SK-N-SH treated with all-trans-retinoic acid at 6 μM for 48 hours (cell line): Measurements from ENCODE around the gene CACNA1B.

Experiments
- ATAC-seq: fragments of 200-7000 bp; cut with Tn5 transposase; 3 replicates; pipeline ENCODE4 v1.9.1; 2020; ENCODE audit warnings: mild to moderate bottlenecking, moderate library complexity
- ARNTL ChIP-seq: fragments of 450-650 bp; formaldehyde crosslinking; IDR thresholded peaks from 2 replicates; pipeline ENCODE4 v1.5.0; 2020; ENCODE audit warnings: low read depth, mild to moderate bottlenecking, moderate library complexity, borderline replicate concordance
- BACH2 ChIP-seq: fragments of 250-450 bp; sonication (Bioruptor Pico); IDR thresholded peaks from 2 replicates; pipeline ENCODE4 v1.9.0; 2021; ENCODE audit warnings: mild to moderate bottlenecking, borderline replicate concordance
- CSDC2 ChIP-seq: fragments of 250-450 bp; sonication (Bioruptor Pico); IDR thresholded peaks from 2 replicates; pipeline ENCODE4 v1.5.0; 2020; ENCODE audit warnings: mild to moderate bottlenecking, moderate library complexity
- CSRNP3 ChIP-seq: fragments of 250-450 bp; sonication (Bioruptor Pico); IDR thresholded peaks from 2 replicates; pipeline ENCODE4 v1.5.1; 2021; ENCODE audit warnings: mild to moderate bottlenecking, moderate library complexity
- ESRRG ChIP-seq: fragments of 250-450 bp; sonication (Bioruptor Pico); IDR thresholded peaks from 2 replicates; pipeline ENCODE4 v1.6.1; 2021; ENCODE audit warnings: mild to moderate bottlenecking
- ISL1 ChIP-seq: fragments of 250-450 bp; sonication (Bioruptor Pico); IDR thresholded peaks from 2 replicates; pipeline ENCODE4 v2.1.2; 2022; ENCODE audit warnings: mild to moderate bottlenecking, moderate library complexity
- OSR1 ChIP-seq: fragments of 250-450 bp; sonication (Bioruptor Pico); IDR thresholded peaks from 2 replicates; pipeline ENCODE4 v1.8.0; 2022; ENCODE audit warnings: moderate library complexity, mild to moderate bottlenecking, inconsistent platforms
- RARB ChIP-seq: fragments of 250-450 bp; sonication (Bioruptor Pico); IDR thresholded peaks from 2 replicates; pipeline ENCODE4 v1.8.0; 2021; ENCODE audit warnings: mild to moderate bottlenecking, moderate library complexity
- TCF4 ChIP-seq: fragments of 250-450 bp; sonication (Bioruptor Pico); IDR thresholded peaks from 2 replicates; pipeline ENCODE4 v1.8.0; 2021; ENCODE audit warnings: mild to moderate bottlenecking, moderate library complexity, borderline replicate concordance
- TOX ChIP-seq: fragments of 250-450 bp; sonication (Bioruptor Pico); IDR thresholded peaks from 2 replicates; pipeline ENCODE4 v1.8.0; 2021; ENCODE audit warnings: mild to moderate bottlenecking, moderate library complexity, borderline replicate concordance
- TSHZ2 ChIP-seq: fragments of 250-450 bp; sonication (Bioruptor Pico); IDR thresholded peaks from 2 replicates; pipeline ENCODE4 v1.5.0; 2020; ENCODE audit warnings: mild to moderate bottlenecking, moderate library complexity
- ZC3H10 ChIP-seq: fragments of 250-450 bp; sonication (Bioruptor Pico); IDR thresholded peaks from 2 replicates; pipeline ENCODE4 v1.5.1; 2021; ENCODE audit warnings: mild to moderate bottlenecking, moderate library complexity
- ZFP3 ChIP-seq: fragments of 250-450 bp; sonication (Bioruptor Pico); IDR thresholded peaks from 2 replicates; pipeline ENCODE4 v1.5.0; 2020; ENCODE audit warnings: mild to moderate bottlenecking, moderate library complexity
- ZFP30 ChIP-seq: fragments of 450-650 bp; formaldehyde crosslinking; IDR thresholded peaks from 2 replicates; pipeline ENCODE4 v1.5.0; 2022; ENCODE audit warnings: mild to moderate bottlenecking, moderate library complexity
- ZNF565 ChIP-seq: fragments of 450-650 bp; formaldehyde crosslinking; conservative IDR thresholded peaks from 2 replicates; pipeline ENCODE4 v1.5.0; 2020; ENCODE audit warnings: low read depth, mild to moderate bottlenecking, moderate library complexity
- ZNF70 ChIP-seq: fragments of 450-650 bp; formaldehyde crosslinking; IDR thresholded peaks from 2 replicates; pipeline ENCODE4 v1.5.0; 2020; ENCODE audit warnings: mild to moderate bottlenecking, moderate library complexity
- ZNF8 ChIP-seq: fragments of 450-650 bp; formaldehyde crosslinking; IDR thresholded peaks from 2 replicates; pipeline ENCODE4 v1.5.0; 2020; ENCODE audit warnings: mild to moderate bottlenecking, moderate library complexity
- TF ChIP-seq, protein P1 (sequence below): fragments of 250-450 bp; sonication (Bioruptor Pico); IDR thresholded peaks from 2 replicates; pipeline ENCODE4 v1.8.0; 2021; ENCODE audit warnings: low read depth, mild to moderate bottlenecking, moderate library complexity, borderline replicate concordance
- TF ChIP-seq, protein P2 (sequence below): fragments of 250-450 bp; sonication (Bioruptor Pico); IDR thresholded peaks from 2 replicates; pipeline ENCODE4 v1.8.0; 2020; ENCODE audit warnings: mild to moderate bottlenecking, moderate library complexity, borderline replicate concordance
- TF ChIP-seq, protein P3 (sequence below): fragments of 250-450 bp; sonication (Bioruptor Pico); IDR thresholded peaks from 2 replicates; pipeline ENCODE4 v1.5.1; 2020; ENCODE audit warnings: low read depth, mild to moderate bottlenecking, moderate library complexity

The CACNA1B gene

DNA sequence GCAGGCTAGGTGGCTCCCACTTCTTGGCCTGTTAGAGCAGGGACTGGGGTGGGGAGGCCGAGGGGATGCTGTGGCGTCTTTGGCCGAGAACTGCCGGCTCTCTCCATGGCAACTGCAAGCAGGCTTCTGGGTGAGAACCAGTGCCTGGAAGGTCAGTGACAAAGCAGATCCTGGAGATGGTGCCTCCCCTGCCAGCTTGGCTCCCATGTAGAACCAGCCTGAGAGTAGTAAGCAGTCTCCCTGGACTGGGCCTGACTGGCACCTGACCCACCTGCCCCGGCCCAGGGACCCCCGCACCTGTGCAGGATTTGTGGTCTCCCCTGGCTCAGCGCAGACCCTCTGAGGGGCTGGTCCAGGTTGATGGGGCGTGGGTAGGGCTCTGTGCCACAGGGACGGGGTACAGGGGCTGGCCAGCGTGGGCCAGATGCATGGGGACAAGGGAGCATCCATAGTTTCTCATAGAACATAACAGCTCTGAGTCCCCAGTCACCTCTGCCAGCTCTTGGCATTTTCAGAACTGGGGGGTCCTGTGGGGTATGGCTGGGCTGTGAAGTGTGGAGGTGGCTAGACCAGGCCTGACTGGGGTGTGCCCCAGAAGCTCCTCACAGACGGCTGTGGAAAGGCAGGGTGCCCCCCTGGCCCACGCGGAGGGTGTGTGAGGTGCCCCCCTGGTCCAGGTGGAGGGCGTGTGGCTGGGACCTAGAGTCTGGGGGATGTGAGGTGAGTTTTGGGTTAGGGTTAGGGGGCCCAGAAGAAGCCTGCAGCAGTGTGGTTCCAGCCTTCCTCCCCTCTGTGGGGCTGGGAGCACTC, 22.2 kb downstream of the CACNA1B start:
- TF ChIP-seq TCF4 (no peak), ZNF565 (no peak), ZC3H10 (no peak), ZNF8 (CRISPR knock-in tag) (no peak), CSDC2 (no peak), ZFP30 (no peak), BACH2 (CRISPR knock-in tag) (no peak), ZNF70 (CRISPR knock-in tag) (no peak)
- TF ChIP-seq, protein P1, sequence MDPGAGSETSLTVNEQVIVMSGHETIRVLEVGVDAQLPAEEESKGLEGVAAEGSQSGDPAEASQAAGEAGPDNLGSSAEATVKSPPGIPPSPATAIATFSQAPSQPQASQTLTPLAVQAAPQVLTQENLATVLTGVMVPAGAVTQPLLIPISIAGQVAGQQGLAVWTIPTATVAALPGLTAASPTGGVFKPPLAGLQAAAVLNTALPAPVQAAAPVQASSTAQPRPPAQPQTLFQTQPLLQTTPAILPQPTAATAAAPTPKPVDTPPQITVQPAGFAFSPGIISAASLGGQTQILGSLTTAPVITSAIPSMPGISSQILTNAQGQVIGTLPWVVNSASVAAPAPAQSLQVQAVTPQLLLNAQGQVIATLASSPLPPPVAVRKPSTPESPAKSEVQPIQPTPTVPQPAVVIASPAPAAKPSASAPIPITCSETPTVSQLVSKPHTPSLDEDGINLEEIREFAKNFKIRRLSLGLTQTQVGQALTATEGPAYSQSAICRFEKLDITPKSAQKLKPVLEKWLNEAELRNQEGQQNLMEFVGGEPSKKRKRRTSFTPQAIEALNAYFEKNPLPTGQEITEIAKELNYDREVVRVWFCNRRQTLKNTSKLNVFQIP (CRISPR knock-in tag), result no peak
- TF ChIP-seq, all 23 proteins: peak for 0
- ATAC-seq, result no peak

DNA sequence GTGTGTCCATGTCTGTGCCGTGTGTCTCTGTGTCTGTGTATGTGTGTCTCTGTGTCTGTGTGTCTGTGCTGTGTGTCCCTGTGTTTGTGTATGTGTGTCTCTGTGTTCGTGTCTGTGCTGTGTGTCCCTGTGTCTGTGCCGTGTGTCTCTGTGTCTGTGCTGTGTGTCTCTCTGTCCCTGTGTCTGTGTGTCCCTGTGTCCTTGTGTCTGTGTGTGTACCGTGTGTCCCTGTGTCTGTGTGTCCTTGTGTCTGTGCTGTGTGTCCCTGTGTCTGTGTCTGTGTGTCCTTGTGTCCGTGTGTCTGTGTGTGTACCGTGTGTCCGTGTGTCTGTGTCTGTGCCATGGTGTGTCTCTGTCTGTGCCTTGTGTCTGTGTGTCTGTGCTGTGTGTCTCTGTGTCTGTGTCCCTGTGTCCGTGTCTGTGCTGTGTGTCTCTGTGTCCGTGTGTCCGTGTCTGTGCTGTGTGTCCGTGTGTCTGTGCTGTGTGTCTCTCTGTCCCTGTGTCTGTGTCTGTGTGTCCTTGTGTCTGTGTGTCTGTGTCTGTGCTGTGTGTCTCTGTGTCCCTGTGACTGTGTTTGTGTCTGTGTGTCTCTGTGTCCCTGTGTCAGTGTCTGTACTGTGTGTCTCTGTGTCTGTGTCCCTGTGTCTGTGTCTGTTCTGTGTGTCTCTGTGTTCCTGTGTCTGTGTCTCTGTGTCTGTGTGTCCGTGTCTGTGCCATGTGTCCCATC, 23.2 kb downstream of the CACNA1B start:
- no peak for TF ChIP-seq ZNF8 (CRISPR knock-in tag)
- no peak for TF ChIP-seq OSR1
- TF ChIP-seq ISL1, result no peak
- TF ChIP-seq ZNF70 (CRISPR knock-in tag), result no peak
- no peak for TF ChIP-seq TCF4
- TF ChIP-seq, protein P1 (CRISPR knock-in tag), result no peak
- no peak for TF ChIP-seq ZFP3 (CRISPR knock-in tag)
- no peak for TF ChIP-seq CSRNP3 (CRISPR knock-in tag)
- TF ChIP-seq BACH2 (CRISPR knock-in tag), result no peak
- TF ChIP-seq ARNTL, result no peak
- no peak for TF ChIP-seq RARB (CRISPR knock-in tag)
- TF ChIP-seq ZNF565, result no peak
- no peak for TF ChIP-seq TSHZ2 (CRISPR knock-in tag)
- TF ChIP-seq ESRRG (CRISPR knock-in tag), result no peak
- no peak for TF ChIP-seq ZFP30
- no peak for ATAC-seq

GRCh38 chr9:137902646-137903045, 25.1 kb downstream of the CACNA1B start:
- ATAC-seq, result no peak
- TF ChIP-seq CSDC2 (no peak), BACH2 (CRISPR knock-in tag) (no peak), ZNF70 (CRISPR knock-in tag) (no peak), TSHZ2 (CRISPR knock-in tag) (no peak), TOX (CRISPR knock-in tag) (no peak)
- TF ChIP-seq, protein P1 (CRISPR knock-in tag), result no peak
- TF ChIP-seq, protein P2, sequence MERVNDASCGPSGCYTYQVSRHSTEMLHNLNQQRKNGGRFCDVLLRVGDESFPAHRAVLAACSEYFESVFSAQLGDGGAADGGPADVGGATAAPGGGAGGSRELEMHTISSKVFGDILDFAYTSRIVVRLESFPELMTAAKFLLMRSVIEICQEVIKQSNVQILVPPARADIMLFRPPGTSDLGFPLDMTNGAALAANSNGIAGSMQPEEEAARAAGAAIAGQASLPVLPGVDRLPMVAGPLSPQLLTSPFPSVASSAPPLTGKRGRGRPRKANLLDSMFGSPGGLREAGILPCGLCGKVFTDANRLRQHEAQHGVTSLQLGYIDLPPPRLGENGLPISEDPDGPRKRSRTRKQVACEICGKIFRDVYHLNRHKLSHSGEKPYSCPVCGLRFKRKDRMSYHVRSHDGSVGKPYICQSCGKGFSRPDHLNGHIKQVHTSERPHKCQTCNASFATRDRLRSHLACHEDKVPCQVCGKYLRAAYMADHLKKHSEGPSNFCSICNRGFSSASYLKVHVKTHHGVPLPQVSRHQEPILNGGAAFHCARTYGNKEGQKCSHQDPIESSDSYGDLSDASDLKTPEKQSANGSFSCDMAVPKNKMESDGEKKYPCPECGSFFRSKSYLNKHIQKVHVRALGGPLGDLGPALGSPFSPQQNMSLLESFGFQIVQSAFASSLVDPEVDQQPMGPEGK (CRISPR knock-in tag), result no peak
- TF ChIP-seq, protein P3, sequence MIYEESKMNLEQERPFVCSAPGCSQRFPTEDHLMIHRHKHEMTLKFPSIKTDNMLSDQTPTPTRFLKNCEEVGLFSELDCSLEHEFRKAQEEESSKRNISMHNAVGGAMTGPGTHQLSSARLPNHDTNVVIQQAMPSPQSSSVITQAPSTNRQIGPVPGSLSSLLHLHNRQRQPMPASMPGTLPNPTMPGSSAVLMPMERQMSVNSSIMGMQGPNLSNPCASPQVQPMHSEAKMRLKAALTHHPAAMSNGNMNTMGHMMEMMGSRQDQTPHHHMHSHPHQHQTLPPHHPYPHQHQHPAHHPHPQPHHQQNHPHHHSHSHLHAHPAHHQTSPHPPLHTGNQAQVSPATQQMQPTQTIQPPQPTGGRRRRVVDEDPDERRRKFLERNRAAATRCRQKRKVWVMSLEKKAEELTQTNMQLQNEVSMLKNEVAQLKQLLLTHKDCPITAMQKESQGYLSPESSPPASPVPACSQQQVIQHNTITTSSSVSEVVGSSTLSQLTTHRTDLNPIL (CRISPR knock-in tag), result no peak
